IMR-90 (cell line): ENCODE measurements around the gene EFHD2. TPM values are rescaled to one million over a fixed set of nuclear protein-coding genes. Genes with fewer than 3 reads are reported as not detected.

Experiments
- ATAC-seq: fragments of 200-7000 bp; cut with Tn5 transposase; 2 replicates; pipeline ENCODE4 v1.9.1; 2020; ENCODE audit warnings: low read depth, mild to moderate bottlenecking, moderate library complexity
- BruUV-seq: library from RNA; stranded (reverse); fragments of 400-500 nt; replicated peaks from 2 replicates; lab custom pipeline; 2021; lab: Mats Ljungman, UMichigan
- CTCF ChIA-PET: fragments of 300-600 bp; formaldehyde crosslinking; extraction: SDS; loops from one replicate; lab custom pipeline; 2021; ENCODE audit warnings: antibody characterized with exemption; lab: Yijun Ruan, JAX
- POLR2A ChIA-PET: fragments of 300-600 bp; sonication (Branson Sonifier 250); formaldehyde crosslinking; loops from one replicate; lab custom pipeline; 2022; ENCODE audit warnings: antibody characterized with exemption; ENCODE audit not compliant: unreplicated experiment; lab: Charles Lee
- DNase-seq: peaks from one replicate; pipeline ENCODE4 v3.0.0; 2013
- H2AFZ ChIP-seq: replicated peaks from 2 replicates; pipeline ENCODE3; 2013; ENCODE audit warnings: low read length, mild to moderate bottlenecking; ENCODE audit not compliant: poor library complexity
- H2AK5ac ChIP-seq: 2 replicates; pipeline ENCODE4 v1.6.1; 2013; ENCODE audit warnings: low read depth, low read length, inconsistent platforms
- H2AK9ac ChIP-seq: replicated peaks from 2 replicates; pipeline ENCODE3; 2013; ENCODE audit warnings: mild to moderate bottlenecking, low read depth, low read length, moderate library complexity; ENCODE audit not compliant: poor library complexity
- H2BK120ac ChIP-seq: 2 replicates; pipeline ENCODE4 v1.6.1; 2013; ENCODE audit warnings: low read depth, low read length, inconsistent platforms
- H2BK15ac ChIP-seq: 3 replicates; pipeline ENCODE4 v1.6.1; 2013; ENCODE audit warnings: low read depth, low read length, inconsistent platforms
- H2BK20ac ChIP-seq: 2 replicates; pipeline ENCODE4 v1.6.1; 2013; ENCODE audit warnings: low read depth, mild to moderate bottlenecking, inconsistent platforms, low read length, moderate library complexity
- H2BK5ac ChIP-seq: 2 replicates; pipeline ENCODE4 v1.6.1; 2013; ENCODE audit warnings: mild to moderate bottlenecking, low read depth, low read length, inconsistent platforms; ENCODE audit not compliant: poor library complexity, severe bottlenecking
- H3K14ac ChIP-seq: replicated peaks from 2 replicates; pipeline ENCODE4 v1.6.1; 2013; ENCODE audit warnings: low read depth, low read length, inconsistent platforms
- H3K18ac ChIP-seq: 2 replicates; pipeline ENCODE4 v1.6.1; 2013; ENCODE audit warnings: low read depth, low read length, control low read depth
- H3K23ac ChIP-seq: 2 replicates; pipeline ENCODE4 v1.6.1; 2013; ENCODE audit warnings: low read depth, low read length, inconsistent platforms
- H3K27ac ChIP-seq: 2 replicates; pipeline ENCODE4 v1.5.1; 2013; ENCODE audit warnings: mild to moderate bottlenecking, control low read depth, low read length; ENCODE audit not compliant: insufficient read depth
- H3K27me3 ChIP-seq: 2 replicates; pipeline ENCODE4 v1.6.1; 2013; ENCODE audit warnings: low read length; ENCODE audit not compliant: control insufficient read depth, insufficient read depth
- H3K36me3 ChIP-seq: 2 replicates; pipeline ENCODE4 v1.6.1; 2013; ENCODE audit warnings: low read length, mixed read lengths; ENCODE audit not compliant: control insufficient read depth, insufficient read depth
- H3K4ac ChIP-seq: 2 replicates; pipeline ENCODE4 v1.6.1; 2013; ENCODE audit warnings: low read depth, low read length, inconsistent platforms
- H3K4me1 ChIP-seq: 2 replicates; pipeline ENCODE4 v1.6.1; 2013; ENCODE audit warnings: low read length, mixed read lengths; ENCODE audit not compliant: control insufficient read depth, insufficient read depth
- H3K4me2 ChIP-seq: 2 replicates; pipeline ENCODE4 v1.6.1; 2013; ENCODE audit warnings: low read depth, mild to moderate bottlenecking, control low read depth, low read length, moderate library complexity
- H3K4me3 ChIP-seq: 2 replicates; pipeline ENCODE4 v1.5.1; 2013; ENCODE audit warnings: low read depth, mild to moderate bottlenecking, control low read depth, low read length, moderate library complexity; ENCODE audit not compliant: insufficient read depth
- H3K56ac ChIP-seq: 2 replicates; pipeline ENCODE4 v1.6.1; 2013; ENCODE audit warnings: low read length, inconsistent platforms; ENCODE audit not compliant: insufficient read depth; ENCODE audit errors: extremely low read depth
- H3K79me1 ChIP-seq, 2 experiments: 2 replicates each; pipeline ENCODE4 v1.6.1; 2013; ENCODE audit warnings: low read length in 2 of 2, inconsistent platforms in 1 of 2, low read depth in 1 of 2
- H3K9ac ChIP-seq: 2 replicates; pipeline ENCODE4 v1.6.1; 2013; ENCODE audit warnings: low read depth, low read length, control low read depth
- H3K9me1 ChIP-seq: 2 replicates; pipeline ENCODE4 v1.6.1; 2013; ENCODE audit warnings: low read length, inconsistent platforms; ENCODE audit not compliant: insufficient read depth
- H3K9me3 ChIP-seq: 2 replicates; pipeline ENCODE4 v1.6.1; 2013; ENCODE audit warnings: low read length; ENCODE audit not compliant: control insufficient read depth, insufficient read depth
- H4K20me1 ChIP-seq: 2 replicates; pipeline ENCODE4 v1.6.1; 2013; ENCODE audit warnings: low read length, inconsistent platforms; ENCODE audit not compliant: insufficient read depth
- H4K5ac ChIP-seq: 2 replicates; pipeline ENCODE4 v1.6.1; 2013; ENCODE audit warnings: mild to moderate bottlenecking, low read depth, low read length, control low read depth
- H4K8ac ChIP-seq, 2 experiments: 2 replicates each; pipeline ENCODE4 v1.6.1; 2013; ENCODE audit warnings: low read depth in 2 of 2, low read length in 2 of 2, control low read depth in 1 of 2, inconsistent platforms in 1 of 2
- H4K91ac ChIP-seq: 2 replicates; pipeline ENCODE4 v1.6.1; 2013; ENCODE audit warnings: low read depth, low read length, inconsistent platforms; ENCODE audit not compliant: insufficient read depth
- CEBPB ChIP-seq: IDR thresholded peaks from 2 replicates; pipeline ENCODE4 v1.6.1; 2012; ENCODE audit warnings: low read depth, low read length, improper control_type of control experiment
- CHD1 ChIP-seq: IDR thresholded peaks from 2 replicates; pipeline ENCODE4 v1.6.1; 2012; ENCODE audit warnings: low read depth, low read length, improper control_type of control experiment
- FOS ChIP-seq: fragments of 150-350 bp; IDR thresholded peaks from 2 replicates; pipeline ENCODE4 v1.6.1; 2016; ENCODE audit warnings: low read depth, low read length
- MAFK ChIP-seq: IDR thresholded peaks from 2 replicates; pipeline ENCODE4 v1.6.1; 2012; ENCODE audit warnings: low read depth, low read length, improper control_type of control experiment
- MXI1 ChIP-seq: IDR thresholded peaks from 2 replicates; pipeline ENCODE4 v1.6.1; 2012; ENCODE audit warnings: low read depth, mild to moderate bottlenecking, low read length, moderate library complexity, borderline replicate concordance
- POLR2A ChIP-seq: IDR thresholded peaks from 2 replicates; pipeline ENCODE4 v1.6.1; 2012; ENCODE audit warnings: mild to moderate bottlenecking, low read depth, low read length
- RCOR1 ChIP-seq: IDR thresholded peaks from 2 replicates; pipeline ENCODE4 v1.6.1; 2012; ENCODE audit warnings: mild to moderate bottlenecking, low read length, improper control_type of control experiment; ENCODE audit not compliant: insufficient replicate concordance
- SMC3 ChIP-seq: fragments of 150-350 bp; IDR thresholded peaks from 2 replicates; pipeline ENCODE4 v1.6.1; 2016; ENCODE audit warnings: low read depth, mild to moderate bottlenecking, antibody characterized with exemption, low read length, moderate library complexity
- WGBS, 2 experiments: methylation state at CpG; one replicate each; pipeline versions ENCODE4 v1.1.5 to v1.1.7; 2013; ENCODE audit warnings: missing lambda C conversion rate in 2 of 2; ENCODE audit not compliant: insufficient read length in 1 of 2; ENCODE audit errors: extremely low coverage in 2 of 2; 5-methylcytosine and 5-hydroxymethylcytosine counted together
- dilution Hi-C: fragments of 300-500 bp; cut with HindIII; formaldehyde crosslinking; loops from one replicate; pipeline ENCODE4 v1.14.3; 2018; ENCODE audit warnings: low sequenced_read_pairs; ENCODE audit not compliant: unreplicated experiment
- in situ Hi-C: fragments of 300-500 bp; cut with MboI; formaldehyde crosslinking; loops from 3 replicates; pipeline ENCODE4 v1.14.3; 2019; ENCODE audit warnings: low sequenced_read_pairs, inconsistent platforms, mixed read lengths
- intact Hi-C: fragments of 100-400 bp; cut with micrococcal nuclease; formaldehyde crosslinking; loops from 2 replicates; pipeline ENCODE4 v1.10.0; 2022
- polyA plus RNA-seq, 3 experiments: library from polyadenylated mRNA; depleted of rRNA; stranded (reverse); fragments of >200 nt; gene quantifications; 2 replicates each; pipeline ENCODE4 v1.2.3, GENCODE V29; 2012; ENCODE audit warnings: low replicate concordance in 1 of 3
- total RNA-seq: library from RNA; depleted of rRNA; stranded (reverse); fragments of >200 nt; gene quantifications from 2 replicates; pipeline ENCODE4 v1.2.3, GENCODE V29; 2012
- TF ChIP-seq, protein P1 (sequence below): fragments of 150-350 bp; IDR thresholded peaks from 2 replicates; pipeline ENCODE4 v1.6.1; 2016; ENCODE audit warnings: low read depth, mild to moderate bottlenecking, low read length, moderate library complexity, borderline replicate concordance

Gene EFHD2
- total and polyA plus RNA-seq, 2 of the 4 experiments (the other 2 are of a cell fraction) = 22.6 to 58.9 TPM

DNA sequence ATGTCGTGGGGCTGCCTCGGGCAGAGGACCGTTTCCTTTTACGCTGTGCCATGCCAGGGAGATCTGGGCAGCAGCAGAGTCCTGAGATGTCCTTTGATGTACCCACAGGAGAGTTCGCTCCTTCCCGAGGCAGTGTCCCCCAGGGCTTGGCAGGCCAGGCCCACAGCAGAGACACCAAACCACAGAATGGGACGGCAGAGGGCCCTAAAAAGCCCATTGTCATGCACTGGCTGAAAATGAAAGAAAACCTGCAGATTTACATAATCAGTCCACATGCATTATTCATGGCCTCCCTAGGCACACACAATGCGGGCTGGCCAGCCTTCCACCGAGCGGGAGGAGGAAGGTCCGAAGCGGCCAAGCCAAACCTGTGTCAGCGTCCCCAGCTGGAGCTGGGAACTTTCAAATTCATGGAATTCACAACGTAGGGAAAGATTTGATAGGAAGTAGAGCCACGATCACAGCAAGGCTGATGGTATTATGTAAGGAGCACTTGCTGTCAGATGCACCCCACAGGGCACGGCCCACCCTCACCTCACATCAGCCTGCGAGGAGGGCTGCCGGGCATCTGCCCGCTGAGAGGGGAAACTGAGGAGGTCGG lies 25.3 kb upstream of the EFHD2 start:
- Histone ChIP-seq H3K23ac (no peak overlapping the region), H4K8ac (no peak overlapping the region), H2BK20ac (no peak overlapping the region), H2BK15ac (no peak overlapping the region), H3K27me3 (peaks cover 11% of the 10 kb centered on the region), H4K91ac (no peak overlapping the region), H3K4ac (no peak overlapping the region), H3K9me3 (no peaks in the 10 kb centered on the region), H3K79me1 (no peaks in the 10 kb centered on the region), H2BK120ac (no peak overlapping the region), H3K56ac (no peak overlapping the region), H4K20me1 (no peaks in the 10 kb centered on the region), H3K4me2 (no peak overlapping the region), H3K4me3 (no peak overlapping the region), H3K18ac (no peak overlapping the region), H3K36me3 (no peaks in the 10 kb centered on the region), H3K9ac (no peak overlapping the region), H2AK9ac (no peak overlapping the region), H3K27ac (no peak overlapping the region), H3K4me1 (no peaks in the 10 kb centered on the region; the same call in 1 of the 2 replicates), H2AK5ac (no peak overlapping the region; the same call in 1 of the 2 replicates), H4K5ac (no peak overlapping the region), H3K14ac (no peak overlapping the region), H3K9me1 (no peaks in the 10 kb centered on the region; the same call in 1 of the 2 replicates), H2BK5ac (no peak overlapping the region), H2AFZ (peak overlapping the region; percentile 63)
- intact Hi-C loops (no loop called here), dilution Hi-C loops (no loop called here), in situ Hi-C loops (no loop called here)
- ATAC-seq (no peak), DNase-seq (no peak)
- TF ChIP-seq CHD1 (no peak), MXI1 (no peak), MAFK (no peak), RCOR1 (no peak), FOS (no peak), CEBPB (no peak), SMC3 (no peak), POLR2A (no peak)
- TF ChIP-seq, protein P1, sequence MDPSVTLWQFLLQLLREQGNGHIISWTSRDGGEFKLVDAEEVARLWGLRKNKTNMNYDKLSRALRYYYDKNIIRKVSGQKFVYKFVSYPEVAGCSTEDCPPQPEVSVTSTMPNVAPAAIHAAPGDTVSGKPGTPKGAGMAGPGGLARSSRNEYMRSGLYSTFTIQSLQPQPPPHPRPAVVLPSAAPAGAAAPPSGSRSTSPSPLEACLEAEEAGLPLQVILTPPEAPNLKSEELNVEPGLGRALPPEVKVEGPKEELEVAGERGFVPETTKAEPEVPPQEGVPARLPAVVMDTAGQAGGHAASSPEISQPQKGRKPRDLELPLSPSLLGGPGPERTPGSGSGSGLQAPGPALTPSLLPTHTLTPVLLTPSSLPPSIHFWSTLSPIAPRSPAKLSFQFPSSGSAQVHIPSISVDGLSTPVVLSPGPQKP = no peak
- BruUV-seq = no TSS peak
- ChIA-PET POLR2A (no interaction called here), CTCF (no interaction called here)
- 87% methylated on average over 6 of the region's 20 CpGs; no CpG with 5 or more reads in 1 of the 2 experiments for WGBS, 2 experiments
